GM12892 (cell line): ENCODE measurements around the gene ANKRD11.

Experiments
- POLR2A ChIP-seq: IDR thresholded peaks from 2 replicates; pipeline ENCODE4 v1.6.1; 2011; ENCODE audit warnings: low read depth, low read length, control low read depth
- TAF1 ChIP-seq: IDR thresholded peaks from 2 replicates; pipeline ENCODE4 v1.6.1; 2011; ENCODE audit warnings: low read depth, mild to moderate bottlenecking, control low read depth, low read length, borderline replicate concordance

DNA sequence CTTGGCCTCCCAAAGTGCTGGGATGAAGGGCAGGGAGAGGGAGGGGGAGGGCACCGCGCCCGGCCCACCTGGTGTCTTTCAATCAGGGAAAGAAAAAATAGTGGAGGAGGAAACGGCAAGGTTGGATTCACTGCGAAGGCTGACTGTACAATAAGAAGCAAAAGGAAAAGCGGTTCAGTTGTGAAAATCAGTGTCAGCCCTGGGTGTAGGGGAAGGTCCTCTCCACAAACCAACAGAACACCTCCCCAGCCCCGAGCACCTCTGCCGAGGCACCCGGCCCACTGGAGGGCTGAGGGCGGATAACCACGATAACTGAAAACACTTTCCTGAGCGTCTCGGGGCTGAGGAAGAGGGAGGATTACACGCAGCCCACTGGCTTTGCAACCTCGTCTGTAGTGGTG lies 16.4 kb upstream of the ANKRD11 start:
- TF ChIP-seq TAF1, result no peak
- no peak for TF ChIP-seq POLR2A
